SK-N-SH (cell line): ENCODE measurements around the gene ACTG2.

Source experiments
- EZH2phosphoT487 ChIP-seq: fragments of 200-600 bp; sonication (generic); IDR thresholded peaks from 2 replicates; pipeline ENCODE4 v1.6.1; 2017; ENCODE audit warnings: low read depth, mixed run types, mild to moderate bottlenecking, antibody characterized with exemption, moderate library complexity, borderline replicate concordance
- FOXM1 ChIP-seq: IDR thresholded peaks from 2 replicates; pipeline ENCODE4 v1.4.0; 2012; ENCODE audit warnings: low read depth, mild to moderate bottlenecking
- GABPA ChIP-seq: IDR thresholded peaks from 2 replicates; pipeline ENCODE4 v1.4.0; 2012; ENCODE audit warnings: low read depth, mild to moderate bottlenecking
- JUND ChIP-seq: IDR thresholded peaks from 2 replicates; pipeline ENCODE4 v1.4.0; 2012
- NRF1 ChIP-seq: IDR thresholded peaks from 2 replicates; pipeline ENCODE4 v1.6.1; 2012; ENCODE audit warnings: low read depth, mild to moderate bottlenecking, low read length
- TAF1 ChIP-seq: IDR thresholded peaks from 2 replicates; pipeline ENCODE4 v1.6.1; 2012; ENCODE audit warnings: low read depth, mild to moderate bottlenecking, low read length, moderate library complexity, borderline replicate concordance
- TCF12 ChIP-seq: IDR thresholded peaks from 2 replicates; pipeline ENCODE4 v1.4.0; 2012
- TEAD4 ChIP-seq: IDR thresholded peaks from 2 replicates; pipeline ENCODE4 v1.4.0; 2012; ENCODE audit warnings: mild to moderate bottlenecking, borderline replicate concordance; ENCODE audit not compliant: insufficient read depth
- YY1 ChIP-seq: IDR thresholded peaks from 2 replicates; pipeline ENCODE4 v1.4.0; 2012; ENCODE audit warnings: low read depth, mild to moderate bottlenecking
- TF ChIP-seq, protein P1 (sequence below): fragments of 200-600 bp; sonication (generic); IDR thresholded peaks from 2 replicates; pipeline ENCODE4 v1.6.1; 2017; ENCODE audit warnings: antibody characterized with exemption, mild to moderate bottlenecking, moderate library complexity

DNA sequence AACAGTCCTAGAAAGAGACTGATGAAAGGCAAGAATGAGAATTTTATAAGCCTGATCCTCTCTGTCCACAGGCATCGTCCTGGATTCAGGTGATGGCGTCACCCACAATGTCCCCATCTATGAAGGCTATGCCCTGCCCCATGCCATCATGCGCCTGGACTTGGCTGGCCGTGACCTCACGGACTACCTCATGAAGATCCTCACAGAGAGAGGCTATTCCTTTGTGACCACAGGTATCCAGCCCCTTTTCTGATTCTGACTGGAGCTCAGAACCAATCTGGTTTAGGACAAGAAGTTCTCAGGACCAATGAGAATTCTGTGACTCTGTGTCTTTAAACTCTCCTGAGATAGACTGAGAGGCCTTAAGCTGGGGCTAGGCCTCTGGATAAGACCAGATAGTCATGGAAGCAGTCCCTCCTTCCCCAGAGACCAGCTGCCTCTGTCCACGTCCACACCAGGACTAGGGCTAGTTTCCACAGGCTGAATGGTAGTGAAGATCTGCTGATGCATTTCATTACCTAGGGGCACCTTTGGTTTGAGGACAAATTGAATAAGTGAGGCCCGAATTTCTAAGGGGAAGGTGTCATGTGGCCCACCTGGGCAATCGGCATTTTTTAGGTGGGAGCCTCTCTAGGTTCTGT is 20.7 kb downstream of the ACTG2 start:
- TF ChIP-seq, protein P1, sequence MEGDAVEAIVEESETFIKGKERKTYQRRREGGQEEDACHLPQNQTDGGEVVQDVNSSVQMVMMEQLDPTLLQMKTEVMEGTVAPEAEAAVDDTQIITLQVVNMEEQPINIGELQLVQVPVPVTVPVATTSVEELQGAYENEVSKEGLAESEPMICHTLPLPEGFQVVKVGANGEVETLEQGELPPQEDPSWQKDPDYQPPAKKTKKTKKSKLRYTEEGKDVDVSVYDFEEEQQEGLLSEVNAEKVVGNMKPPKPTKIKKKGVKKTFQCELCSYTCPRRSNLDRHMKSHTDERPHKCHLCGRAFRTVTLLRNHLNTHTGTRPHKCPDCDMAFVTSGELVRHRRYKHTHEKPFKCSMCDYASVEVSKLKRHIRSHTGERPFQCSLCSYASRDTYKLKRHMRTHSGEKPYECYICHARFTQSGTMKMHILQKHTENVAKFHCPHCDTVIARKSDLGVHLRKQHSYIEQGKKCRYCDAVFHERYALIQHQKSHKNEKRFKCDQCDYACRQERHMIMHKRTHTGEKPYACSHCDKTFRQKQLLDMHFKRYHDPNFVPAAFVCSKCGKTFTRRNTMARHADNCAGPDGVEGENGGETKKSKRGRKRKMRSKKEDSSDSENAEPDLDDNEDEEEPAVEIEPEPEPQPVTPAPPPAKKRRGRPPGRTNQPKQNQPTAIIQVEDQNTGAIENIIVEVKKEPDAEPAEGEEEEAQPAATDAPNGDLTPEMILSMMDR = no peak
- no peak for TF ChIP-seq FOXM1
- TF ChIP-seq TAF1 = no peak
- no peak for TF ChIP-seq YY1
- TF ChIP-seq NRF1 = no peak
- TF ChIP-seq TEAD4 = no peak
- TF ChIP-seq EZH2phosphoT487 = no peak
- TF ChIP-seq JUND = no peak
- no peak for TF ChIP-seq TCF12
- TF ChIP-seq GABPA = no peak
